Liver (tissue), 3 donors: Measurements from ENCODE around the gene EPB41L4A.

Experiments
- ATF3 ChIP-seq: IDR thresholded peaks from 2 replicates; pipeline ENCODE4 v1.6.1; 2016; ENCODE audit warnings: antibody characterized with exemption
- CTCF ChIP-seq: fragments of 150-350 bp; IDR thresholded peaks from 2 replicates; pipeline ENCODE4 v1.5.1; 2017; ENCODE audit warnings: improper control_type of control experiment, low read depth, low read length; ENCODE audit not compliant: missing input control
- EGR1 ChIP-seq, 2 donors: IDR thresholded peaks; 2 replicates each; pipeline ENCODE4 v1.6.1; 2016 to 2018; ENCODE audit warnings: antibody characterized with exemption in 2 of 2, low read depth in 2 of 2
- GABPA ChIP-seq, 2 donors: IDR thresholded peaks in 1 of 2; conservative IDR thresholded peaks in 1 of 2; 2 replicates each; pipeline ENCODE4 v1.6.1; 2016; ENCODE audit warnings: antibody characterized with exemption in 2 of 2, mild to moderate bottlenecking in 1 of 2, moderate library complexity in 1 of 2
- NR2F2 ChIP-seq: IDR thresholded peaks from 2 replicates; pipeline ENCODE4 v1.6.1; 2016; ENCODE audit warnings: antibody characterized with exemption
- RAD21 ChIP-seq, 2 donors: IDR thresholded peaks; 2 replicates each; pipeline ENCODE4 v1.6.1; 2016; ENCODE audit warnings: antibody characterized with exemption in 2 of 2, mild to moderate bottlenecking in 2 of 2
- REST ChIP-seq: IDR thresholded peaks from 2 replicates; pipeline ENCODE4 v1.6.1; 2016; ENCODE audit warnings: antibody characterized with exemption, mild to moderate bottlenecking
- SP1 ChIP-seq: IDR thresholded peaks from 2 replicates; pipeline ENCODE4 v1.6.1; 2018; ENCODE audit warnings: antibody characterized with exemption, mild to moderate bottlenecking
- TAF1 ChIP-seq: conservative IDR thresholded peaks from 2 replicates; pipeline ENCODE4 v1.6.1; 2016; ENCODE audit warnings: antibody characterized with exemption, mild to moderate bottlenecking
- YY1 ChIP-seq: IDR thresholded peaks from 2 replicates; pipeline ENCODE4 v1.6.1; 2016; ENCODE audit warnings: antibody characterized with exemption, mild to moderate bottlenecking
- ZBTB33 ChIP-seq: IDR thresholded peaks from 2 replicates; pipeline ENCODE4 v1.6.1; 2016; ENCODE audit warnings: antibody characterized with exemption
- TF ChIP-seq, protein P1 (sequence below): IDR thresholded peaks from 2 replicates; pipeline ENCODE4 v1.6.1; 2016; ENCODE audit warnings: antibody characterized with exemption
- donor health status: healthy.
- donor health status: healthy.

DNA sequence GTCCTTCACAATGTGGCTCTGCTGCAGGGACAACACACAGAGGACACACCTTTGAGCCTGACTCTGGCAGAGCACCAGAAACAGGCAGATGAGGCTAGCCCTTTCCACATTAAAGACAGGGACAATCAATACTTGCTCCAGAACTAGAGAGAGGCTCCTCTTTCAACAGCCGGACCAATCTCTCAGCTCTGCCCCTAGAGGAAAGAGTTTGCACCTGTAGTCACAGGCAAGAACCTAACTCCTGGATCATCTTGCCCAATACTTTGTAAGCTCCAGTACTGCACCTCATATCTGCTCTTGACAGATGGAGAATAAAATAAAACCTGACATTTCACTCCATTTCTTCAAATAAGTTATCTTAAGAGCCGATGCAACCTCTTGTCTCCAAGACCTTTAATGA, 52.1 kb downstream of the EPB41L4A start:
- TF ChIP-seq SP1, result peak; percentile 18
- no peak for TF ChIP-seq EGR1 (IDR thresholded peaks at IDR 0.05; ENCODE audit: low read depth in 2 of 2)
- TF ChIP-seq TAF1, result no peak
- TF ChIP-seq CTCF, result peak; percentile 25
- no peak for TF ChIP-seq NR2F2
- TF ChIP-seq RAD21 (IDR thresholded peaks at IDR 0.05), result peak; percentile 44 to 76
- no peak for TF ChIP-seq YY1
- TF ChIP-seq ZBTB33, result no peak
- TF ChIP-seq ATF3, result no peak
- no peak for TF ChIP-seq GABPA (IDR thresholded peaks at IDR 0.05 in 1 of 2, conservative IDR thresholded peaks at IDR 0.05 in 1 of 2)
- TF ChIP-seq REST, result no peak
- TF ChIP-seq, protein P1, sequence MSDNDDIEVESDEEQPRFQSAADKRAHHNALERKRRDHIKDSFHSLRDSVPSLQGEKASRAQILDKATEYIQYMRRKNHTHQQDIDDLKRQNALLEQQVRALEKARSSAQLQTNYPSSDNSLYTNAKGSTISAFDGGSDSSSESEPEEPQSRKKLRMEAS, result no peak
